Measurements from ENCODE around the gene TBC1D16. TPM values are rescaled to one million over a fixed set of nuclear protein-coding genes. Genes with fewer than 3 reads are reported as not detected.
"Not testable (repeated sequence)": the region's sequence is repeated elsewhere in the genome, so short reads cannot be mapped to it uniquely, and the experiment has no call there.

Gene TBC1D16
- total RNA-seq, 6 experiments from 2014 or later: 15.1 to 25.5 (median 17.9) TPM

GRCh38 chr17:79956853-79957252, 78.8 kb downstream of the TBC1D16 start:
- no peaks in the 10 kb centered on the region for H3K9me3 Mint-ChIP-seq
- H3K36me3 Mint-ChIP-seq (ENCODE audit: low read depth): no peaks in the 10 kb centered on the region
- H3K27ac Mint-ChIP-seq: no peak overlapping the region
- H3K27me3 Mint-ChIP-seq (ENCODE audit: insufficient read depth): no peaks in the 10 kb centered on the region
- no peak for TF ChIP-seq CTCF (IDR thresholded peaks at IDR 0.05)
- no peak overlapping the region for H3K4me3 Mint-ChIP-seq
- H3K4me1 Mint-ChIP-seq (ENCODE audit: low read depth): peaks cover 7% of the 10 kb centered on the region
- DNase-seq: no peak

GRCh38 chr17:79956441-79956735, 79.3 kb downstream of the TBC1D16 start:
- not testable (repeated sequence) for H3K9me3 Mint-ChIP-seq; H3K27me3 Mint-ChIP-seq (ENCODE audit: insufficient read depth); H3K4me1 Mint-ChIP-seq (ENCODE audit: low read depth); H3K27ac Mint-ChIP-seq; DNase-seq; H3K4me3 Mint-ChIP-seq; H3K36me3 Mint-ChIP-seq (ENCODE audit: low read depth)

GRCh38 chr17:79955691-79956440, 79.8 kb downstream of the TBC1D16 start:
- TF ChIP-seq CTCF (IDR thresholded peaks at IDR 0.05): no peak
- no peak overlapping the region for H3K4me3 Mint-ChIP-seq
- no peak for DNase-seq
- no peaks in the 10 kb centered on the region for H3K27me3 Mint-ChIP-seq (ENCODE audit: insufficient read depth)
- H3K27ac Mint-ChIP-seq: no peak overlapping the region
- no peaks in the 10 kb centered on the region for H3K9me3 Mint-ChIP-seq
- H3K4me1 Mint-ChIP-seq (ENCODE audit: low read depth): peaks cover 2% of the 10 kb centered on the region
- H3K36me3 Mint-ChIP-seq (ENCODE audit: low read depth): no peaks in the 10 kb centered on the region

DNA sequence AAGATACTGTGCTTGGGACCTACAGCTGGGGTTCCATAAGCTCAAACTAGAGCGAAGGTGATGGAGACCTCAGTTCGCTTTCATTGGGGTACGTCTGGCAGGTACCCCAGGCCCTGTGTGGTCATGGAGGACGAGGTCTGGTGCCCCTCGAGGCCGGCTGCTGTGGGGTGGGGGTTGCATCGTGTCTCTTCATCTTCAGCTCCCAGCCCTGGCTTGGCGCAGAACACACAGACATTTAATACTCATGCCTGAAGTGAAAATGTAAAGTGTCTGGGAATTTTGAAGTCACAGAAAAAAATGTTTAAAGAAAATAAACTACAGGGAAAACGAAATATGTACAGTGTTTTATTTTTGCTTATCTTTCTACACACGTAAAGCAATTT, 80.5 kb downstream of the TBC1D16 start:
- Mint-ChIP-seq H3K27me3 (ENCODE audit: insufficient read depth) (no peaks in the 10 kb centered on the region), H3K4me1 (ENCODE audit: low read depth) (no peaks in the 10 kb centered on the region), H3K36me3 (ENCODE audit: low read depth) (no peaks in the 10 kb centered on the region), H3K27ac (no peak overlapping the region), H3K4me3 (no peak overlapping the region), H3K9me3 (no peaks in the 10 kb centered on the region)
- no peak for TF ChIP-seq CTCF (IDR thresholded peaks at IDR 0.05)
- DNase-seq: no peak

DNA sequence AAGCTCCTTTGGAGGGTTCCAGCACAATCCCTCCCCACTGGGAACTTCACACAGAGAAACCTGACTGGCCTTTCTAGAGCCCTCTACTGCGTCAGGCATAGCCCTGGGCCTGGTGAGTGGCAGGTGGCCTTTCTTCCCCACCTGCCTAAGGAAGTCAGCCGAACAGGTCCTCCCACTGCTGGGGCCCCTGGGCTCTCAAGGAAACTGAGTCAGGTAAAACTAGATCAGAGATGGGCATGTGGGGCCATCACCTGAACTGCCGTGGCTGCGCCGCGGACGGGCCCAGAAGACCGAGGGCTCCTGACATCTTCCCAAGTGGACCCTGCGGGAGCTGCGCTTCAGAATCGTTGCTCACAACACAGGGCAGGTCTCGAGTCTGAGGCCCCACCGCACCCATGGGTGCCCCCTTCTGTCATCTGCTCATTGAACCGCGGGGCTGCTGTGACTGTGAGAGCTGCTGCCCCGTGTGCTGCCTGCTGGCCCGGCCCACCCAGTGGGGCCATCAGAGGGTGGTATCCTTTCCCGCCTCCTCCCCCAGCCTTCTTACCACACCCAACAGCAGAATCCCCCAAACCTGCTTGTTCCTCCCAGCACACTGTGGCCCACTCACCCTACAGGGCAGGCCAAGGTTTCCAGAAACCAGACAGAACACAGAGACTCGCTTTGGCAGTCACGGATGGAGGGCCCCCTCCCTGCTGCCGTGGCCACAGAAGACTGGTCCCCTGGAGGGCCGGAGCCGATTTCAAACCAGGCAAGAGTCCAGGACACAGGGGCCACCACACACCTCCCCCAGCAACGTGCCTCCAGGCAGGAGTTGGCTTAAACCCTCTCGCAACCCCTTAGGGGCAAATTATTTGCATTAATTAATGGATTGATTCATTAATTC, 81.1 kb downstream of the TBC1D16 start:
- no peak for TF ChIP-seq CTCF (IDR thresholded peaks at IDR 0.05)
- Mint-ChIP-seq H3K36me3 (ENCODE audit: low read depth) (no peaks in the 10 kb centered on the region), H3K27me3 (ENCODE audit: insufficient read depth) (no peaks in the 10 kb centered on the region), H3K9me3 (no peaks in the 10 kb centered on the region), H3K27ac (no peak overlapping the region), H3K4me1 (ENCODE audit: low read depth) (no peaks in the 10 kb centered on the region), H3K4me3 (no peak overlapping the region)
- DNase-seq: no peak

- no peak overlapping the region for H3K4me3 Mint-ChIP-seq
- DNase-seq: no peak
- H3K36me3 Mint-ChIP-seq (ENCODE audit: low read depth): no peaks in the 10 kb centered on the region
- no peak for TF ChIP-seq CTCF (IDR thresholded peaks at IDR 0.05)
- H3K9me3 Mint-ChIP-seq: no peaks in the 10 kb centered on the region
- H3K27me3 Mint-ChIP-seq (ENCODE audit: insufficient read depth): no peaks in the 10 kb centered on the region
- H3K27ac Mint-ChIP-seq: no peak overlapping the region
- H3K4me1 Mint-ChIP-seq (ENCODE audit: low read depth): no peaks in the 10 kb centered on the region
These were observed 82.3 kb downstream of the TBC1D16 start for GRCh38 chr17:79953335-79953734.
